NCI-H82 treated with DMSO at 0.1 percent for 48 hours (cell line): Measurements from ENCODE around the gene USP30.

Source experiments
- DNase-seq: peaks from one replicate; lab custom pipeline; 2025; ENCODE audit not compliant: unreplicated experiment; lab: John Stamatoyannopoulos, UW

Gene USP30

GRCh38 chr12:109125791-109126190 lies 73.4 kb downstream of the USP30 start:
- DNase-seq: no peak

- no peak for DNase-seq
These were observed 74.4 kb downstream of the USP30 start for GRCh38 chr12:109126784-109127183.

GRCh38 chr12:109127533-109128242 lies 75.3 kb downstream of the USP30 start:
- no peak for DNase-seq

- no peak for DNase-seq
These were observed 78.1 kb downstream of the USP30 start for GRCh38 chr12:109130297-109131153.

GRCh38 chr12:109131154-109132050 lies 79.0 kb downstream of the USP30 start:
- DNase-seq: no peak

- no peak for DNase-seq
These were observed 82.0 kb downstream of the USP30 start for GRCh38 chr12:109134186-109134917.

- DNase-seq: no peak
These were observed 84.7 kb downstream of the USP30 start for GRCh38 chr12:109137055-109137454.
